Vagina (tissue), 2 donors: ENCODE results near the gene NME8. TPM values are rescaled to one million over a fixed set of nuclear protein-coding genes. Genes with fewer than 3 reads are reported as not detected.
A peak's percentile ranks its signal among the peaks of the same experiment; 100 is the strongest.

Source experiments
- DNase-seq, 2 donors: peaks; one replicate each; pipeline ENCODE4 v3.0.0-alpha.2; 2017; ENCODE audit errors: extremely low spot score in 2 of 2
- H3K27ac ChIP-seq: fragments of 200-600 bp; sonication (generic); one replicate; pipeline ENCODE4 v1.5.1; 2019
- H3K27me3 ChIP-seq: fragments of 200-600 bp; sonication (generic); one replicate; pipeline ENCODE4 v1.5.1; 2019
- H3K36me3 ChIP-seq, 2 donors: fragments of 200-600 bp; sonication (generic); one replicate each; pipeline ENCODE4 v1.5.1; 2017 to 2019
- H3K4me1 ChIP-seq: fragments of 200-600 bp; sonication (generic); one replicate; pipeline ENCODE4 v1.5.1; 2019
- H3K4me3 ChIP-seq, 2 donors: fragments of 200-600 bp; sonication (generic); 1 replicate in 1 of 2; 2 replicates in 1 of 2; pipeline ENCODE4 v1.5.1; 2016 to 2019
- H3K9me3 ChIP-seq: fragments of 200-600 bp; sonication (generic); one replicate; pipeline ENCODE4 v1.5.1; 2019
- POLR2A ChIP-seq, 2 donors: fragments of 450-650 bp; IDR thresholded peaks; one replicate each; pipeline ENCODE4 v1.6.1; 2017; ENCODE audit warnings: antibody characterized with exemption in 2 of 2, mild to moderate bottlenecking in 2 of 2, moderate library complexity in 2 of 2
- POLR2AphosphoS5 ChIP-seq, 2 donors: sonication (generic); formaldehyde crosslinking; IDR thresholded peaks; one replicate each; pipeline ENCODE4 v1.9.0; 2017; ENCODE audit warnings: antibody characterized with exemption in 2 of 2, mild to moderate bottlenecking in 2 of 2, low read depth in 1 of 2; ENCODE audit not compliant: insufficient read depth in 1 of 2
- intact Hi-C: fragments of 100-400 bp; cut with DNase I; formaldehyde crosslinking; loops from one replicate; pipeline ENCODE4 v1.15.1; 2023
- total RNA-seq: library from RNA; depleted of rRNA; stranded (reverse); fragments of >200 nt; gene quantifications from one replicate; pipeline ENCODE4 v1.2.3, GENCODE V29; 2016
- TF ChIP-seq, protein P1 (sequence below), 3 experiments: fragments of 450-650 bp in 2 of 3; fragments of 200-600 bp in 1 of 3; sonication (generic) in 1 of 3; IDR thresholded peaks; one replicate each; pipeline ENCODE4 v1.5.1; 2017 to 2019; ENCODE audit warnings: antibody characterized with exemption in 3 of 3, mild to moderate bottlenecking in 2 of 3, moderate library complexity in 2 of 3

NME8 gene
- total RNA-seq, 1 donor from 2014 or later: not detected

DNA sequence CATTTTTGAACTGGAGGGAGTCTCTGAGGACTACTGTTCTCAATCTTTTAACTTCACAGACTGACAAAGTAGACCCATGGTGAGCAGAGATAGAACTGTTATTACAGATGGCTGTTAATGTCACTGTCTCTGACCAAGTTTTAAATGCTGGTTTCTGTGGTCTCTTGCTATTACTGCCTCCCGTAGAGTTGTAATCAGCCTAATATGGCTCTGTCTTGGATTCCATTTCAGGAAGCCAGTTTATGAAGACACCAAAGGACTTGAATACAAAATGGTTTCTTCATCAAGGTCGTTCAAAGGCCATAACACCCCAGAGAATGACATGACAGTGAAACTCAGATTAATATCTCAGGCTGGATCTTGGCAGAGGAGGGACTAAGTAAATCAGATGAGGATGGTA lies 64.4 kb downstream of the NME8 start:
- H3K4me1 ChIP-seq: peaks cover 19% of the 10 kb centered on the region
- intact Hi-C loops: no loop called here
- peak overlapping the region; percentile 8 for H3K27ac ChIP-seq
- H3K27me3 ChIP-seq: no peaks in the 10 kb centered on the region
- H3K36me3 ChIP-seq: peaks cover 0 to 7% of the 10 kb centered on the region in 2 donors
- DNase-seq: no peak
- no peak overlapping the region for H3K4me3 ChIP-seq
- TF ChIP-seq POLR2AphosphoS5 (IDR thresholded peaks at IDR 0.05; ENCODE audit: insufficient read depth in 1 of 2, low read depth in 1 of 2) (no peak), POLR2A (IDR thresholded peaks at IDR 0.05) (no peak)
- TF ChIP-seq, protein P1, sequence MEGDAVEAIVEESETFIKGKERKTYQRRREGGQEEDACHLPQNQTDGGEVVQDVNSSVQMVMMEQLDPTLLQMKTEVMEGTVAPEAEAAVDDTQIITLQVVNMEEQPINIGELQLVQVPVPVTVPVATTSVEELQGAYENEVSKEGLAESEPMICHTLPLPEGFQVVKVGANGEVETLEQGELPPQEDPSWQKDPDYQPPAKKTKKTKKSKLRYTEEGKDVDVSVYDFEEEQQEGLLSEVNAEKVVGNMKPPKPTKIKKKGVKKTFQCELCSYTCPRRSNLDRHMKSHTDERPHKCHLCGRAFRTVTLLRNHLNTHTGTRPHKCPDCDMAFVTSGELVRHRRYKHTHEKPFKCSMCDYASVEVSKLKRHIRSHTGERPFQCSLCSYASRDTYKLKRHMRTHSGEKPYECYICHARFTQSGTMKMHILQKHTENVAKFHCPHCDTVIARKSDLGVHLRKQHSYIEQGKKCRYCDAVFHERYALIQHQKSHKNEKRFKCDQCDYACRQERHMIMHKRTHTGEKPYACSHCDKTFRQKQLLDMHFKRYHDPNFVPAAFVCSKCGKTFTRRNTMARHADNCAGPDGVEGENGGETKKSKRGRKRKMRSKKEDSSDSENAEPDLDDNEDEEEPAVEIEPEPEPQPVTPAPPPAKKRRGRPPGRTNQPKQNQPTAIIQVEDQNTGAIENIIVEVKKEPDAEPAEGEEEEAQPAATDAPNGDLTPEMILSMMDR (IDR thresholded peaks at IDR 0.05): no peak
- H3K9me3 ChIP-seq: no peaks in the 10 kb centered on the region

DNA sequence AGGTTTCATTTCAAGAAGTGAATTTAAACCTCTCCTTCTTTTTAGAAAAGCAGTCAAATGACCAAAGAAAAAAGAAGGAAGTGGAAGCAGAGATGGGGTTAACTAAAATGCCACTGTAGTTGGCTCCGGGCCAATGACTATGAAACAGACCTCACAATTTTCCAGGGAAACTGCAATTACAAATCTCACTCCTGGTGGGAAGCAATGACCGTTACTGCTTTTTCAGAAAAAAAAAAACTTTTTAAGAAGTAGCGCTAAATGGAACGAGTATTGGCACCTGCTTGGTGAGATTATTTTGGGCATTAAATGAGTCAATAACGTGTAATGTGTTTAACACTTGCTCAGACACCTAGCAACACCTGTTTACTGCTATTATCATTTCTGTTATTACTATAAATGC lies 67.0 kb downstream of the NME8 start:
- Histone ChIP-seq H3K27ac (peak overlapping the region; percentile 94), H3K4me3 (peak overlapping the region; percentile 64 to 81)

DNA sequence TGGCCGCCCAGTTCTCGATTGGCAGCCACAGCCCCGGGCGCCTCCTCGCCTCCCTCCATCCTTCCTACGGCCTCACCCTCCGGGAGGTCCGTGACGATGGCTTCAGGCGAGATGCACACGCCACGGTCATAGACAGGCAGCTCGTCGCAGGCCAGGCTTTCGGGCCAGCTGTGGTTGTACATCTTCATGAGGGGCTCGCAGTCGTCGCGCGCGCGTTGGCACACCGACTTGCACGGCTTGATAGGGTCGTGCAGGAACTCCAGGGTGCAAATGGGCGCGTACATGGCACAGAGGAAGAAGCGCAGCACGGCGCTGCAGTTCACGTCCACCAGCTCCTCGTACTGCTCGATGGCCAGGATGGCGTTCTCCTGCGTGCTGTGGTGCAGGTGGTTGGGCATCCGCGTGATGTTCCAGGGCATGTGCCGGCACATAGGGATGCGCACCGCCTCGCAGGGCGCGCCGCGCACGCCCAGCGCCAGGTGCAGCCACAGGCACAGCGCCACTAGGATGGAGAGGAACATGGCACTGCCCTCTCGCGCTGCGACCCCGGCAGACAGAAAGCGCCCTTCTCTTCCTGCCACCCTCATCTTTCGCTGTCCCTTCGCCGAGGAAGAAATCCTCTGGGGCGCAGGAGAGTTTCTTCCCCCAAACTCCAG lies 67.7 kb downstream of the NME8 start:
- Histone ChIP-seq H3K4me1 (peaks cover 36% of the 10 kb centered on the region), H3K27me3 (no peaks in the 10 kb centered on the region), H3K27ac (peak overlapping the region; percentile 94), H3K4me3 (peak overlapping the region; percentile 64 to 81), H3K9me3 (no peaks in the 10 kb centered on the region), H3K36me3 (no peaks in the 10 kb centered on the region)
- intact Hi-C loops: no loop called here
- no peak for DNase-seq
- peak in 1 of 2 donors; percentile 38 for TF ChIP-seq POLR2AphosphoS5 (IDR thresholded peaks at IDR 0.05; ENCODE audit: insufficient read depth in 1 of 2, low read depth in 1 of 2)
- TF ChIP-seq POLR2A (IDR thresholded peaks at IDR 0.05): no peak

More for the DNA sequence above, 67.0 kb downstream of the NME8 start:
- DNase-seq: no peak
- TF ChIP-seq, protein P1 (IDR thresholded peaks at IDR 0.05): no peak
- TF ChIP-seq POLR2AphosphoS5 (IDR thresholded peaks at IDR 0.05; ENCODE audit: insufficient read depth in 1 of 2, low read depth in 1 of 2) (no peak), POLR2A (IDR thresholded peaks at IDR 0.05) (no peak)
- H3K27me3 ChIP-seq: no peaks in the 10 kb centered on the region
- peaks cover 36% of the 10 kb centered on the region for H3K4me1 ChIP-seq
- H3K9me3 ChIP-seq: no peaks in the 10 kb centered on the region
- intact Hi-C loops: no loop called here
- H3K36me3 ChIP-seq: no peaks in the 10 kb centered on the region

DNA sequence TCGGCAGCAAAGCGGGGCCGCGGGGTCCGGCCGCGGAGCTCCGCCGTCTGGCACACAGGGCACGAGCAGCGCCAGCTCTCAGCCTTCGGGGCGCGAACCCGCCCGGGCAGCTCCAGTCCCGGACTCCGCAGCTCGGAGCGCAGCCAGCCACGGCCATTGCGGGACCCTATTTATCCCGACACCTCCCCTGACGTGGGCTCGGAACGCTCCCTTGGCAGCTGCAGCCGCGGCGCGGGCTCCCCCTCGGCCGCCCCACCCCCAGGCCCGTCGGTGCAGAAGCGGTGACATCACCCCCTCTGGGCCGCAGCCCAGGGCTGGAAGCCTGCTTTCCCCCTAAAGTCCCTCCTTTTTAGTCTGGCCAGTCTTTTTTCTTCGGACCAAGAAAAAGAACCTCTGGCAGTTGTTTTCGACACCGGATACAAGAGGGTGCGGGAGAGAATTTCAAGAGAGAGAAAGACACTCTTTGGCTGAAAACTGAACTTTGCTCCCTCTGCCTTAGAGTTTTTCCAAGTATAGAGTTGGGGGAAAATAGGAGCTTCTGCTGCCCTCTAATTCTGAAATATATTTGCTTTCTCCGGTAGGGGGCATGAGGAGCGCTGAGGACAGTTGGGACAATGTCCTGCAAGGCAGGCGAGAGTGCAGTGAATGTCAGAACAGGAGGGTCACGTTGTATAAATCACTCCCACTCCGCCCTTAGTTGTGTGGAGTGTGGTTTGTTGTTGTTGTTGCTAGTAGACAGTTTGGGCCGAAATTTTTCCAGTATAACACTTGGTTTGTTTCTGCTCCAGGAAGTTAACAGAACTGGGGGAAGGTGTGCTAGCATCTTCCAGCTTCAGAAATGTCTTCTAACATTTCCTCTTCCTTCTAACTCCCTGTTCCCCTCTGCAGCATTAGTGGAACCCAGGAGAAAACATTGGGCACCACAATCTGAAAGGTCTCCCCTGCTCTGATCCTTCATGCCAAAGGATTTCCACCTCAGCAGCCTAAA lies 68.6 kb downstream of the NME8 start, which contains the start of gene SFRP4:
TSS of gene SFRP4 (minus strand) at position 145 of the 988 bp plus-strand sequence. CDS start 280 bp downstream, outside the sequence.
- no peaks in the 10 kb centered on the region for H3K36me3 ChIP-seq
- TF ChIP-seq POLR2AphosphoS5 (IDR thresholded peaks at IDR 0.05; ENCODE audit: insufficient read depth in 1 of 2, low read depth in 1 of 2): peak in 1 of 2 donors; percentile 78
- TF ChIP-seq, protein P1 (IDR thresholded peaks at IDR 0.05): peak in 2 of 3 experiments; percentile 56 to 67
- peak in 1 of 2 donors; percentile 53 for TF ChIP-seq POLR2A (IDR thresholded peaks at IDR 0.05)
- no peak for DNase-seq
- peaks cover 36% of the 10 kb centered on the region for H3K4me1 ChIP-seq
- intact Hi-C loops: no loop called here
- no peaks in the 10 kb centered on the region for H3K27me3 ChIP-seq
- H3K9me3 ChIP-seq: no peaks in the 10 kb centered on the region
- H3K27ac ChIP-seq: peak within 1 kb of the TSS; percentile 94
- peak within 1 kb of the TSS; percentile 64 to 81 for H3K4me3 ChIP-seq

DNA sequence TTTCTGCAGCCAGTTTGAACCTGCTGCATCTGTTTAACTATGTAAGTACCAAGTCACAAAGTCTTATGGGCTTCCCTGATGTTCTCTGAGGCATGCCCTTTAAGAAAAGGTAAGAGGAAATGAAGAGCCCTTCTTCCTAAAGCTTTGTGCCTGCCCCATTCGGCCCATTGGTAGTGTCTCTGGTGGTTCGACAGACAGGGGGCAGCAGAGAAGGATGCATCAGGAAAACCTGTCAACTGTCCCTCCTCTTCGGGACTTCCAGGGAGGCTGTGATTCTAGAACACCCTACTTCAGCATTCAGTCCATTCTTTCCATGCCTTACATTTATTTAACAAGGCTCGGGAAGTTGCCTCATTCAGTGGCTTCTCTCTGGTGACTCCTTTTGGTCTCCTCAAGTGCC lies 70.1 kb downstream of the NME8 start:
- Histone ChIP-seq H3K9me3 (no peaks in the 10 kb centered on the region), H3K36me3 (no peaks in the 10 kb centered on the region), H3K27me3 (no peaks in the 10 kb centered on the region), H3K27ac (peak overlapping the region; percentile 94), H3K4me3 (no peak overlapping the region), H3K4me1 (peaks cover 34% of the 10 kb centered on the region)
- TF ChIP-seq POLR2AphosphoS5 (IDR thresholded peaks at IDR 0.05; ENCODE audit: insufficient read depth in 1 of 2, low read depth in 1 of 2): no peak
- TF ChIP-seq POLR2A (IDR thresholded peaks at IDR 0.05): no peak
- TF ChIP-seq, protein P1 (IDR thresholded peaks at IDR 0.05): no peak
- no peak for DNase-seq
- intact Hi-C loops: no loop called here
